A673 (cell line): ENCODE measurements around the gene NOSTRIN. TPM values are rescaled to one million over a fixed set of nuclear protein-coding genes. Genes with fewer than 3 reads are reported as not detected.

Source experiments
- BruUV-seq: library from RNA; stranded (reverse); fragments of 400-500 nt; replicated peaks from 2 replicates; lab custom pipeline; 2021; lab: Mats Ljungman, UMichigan
- CTCF ChIA-PET: fragments of 300-600 bp; sonication (Branson Sonifier 250); formaldehyde crosslinking; loops from one replicate; lab custom pipeline; 2022; ENCODE audit warnings: antibody characterized with exemption; lab: Charles Lee
- POLR2A ChIA-PET: fragments of 300-600 bp; sonication (Branson Sonifier 250); formaldehyde crosslinking; loops from one replicate; lab custom pipeline; 2022; ENCODE audit warnings: antibody characterized with exemption; ENCODE audit not compliant: low non-redundant PET; lab: Charles Lee
- DNase-seq: peaks from one replicate; pipeline ENCODE4 v3.0.0-alpha.2; 2015; ENCODE audit warnings: low spot score
- H3K27ac ChIP-seq: fragments of 200-600 bp; sonication (generic); 2 replicates; pipeline ENCODE4 v1.5.1; 2016; ENCODE audit warnings: mixed run types, low read depth, mild to moderate bottlenecking, mixed read lengths, antibody characterized with exemption, low read length; ENCODE audit not compliant: poor library complexity, severe bottlenecking
- H3K27me3 ChIP-seq: fragments of 200-600 bp; sonication (generic); replicated peaks from 2 replicates; pipeline ENCODE4 v1.6.1; 2017; ENCODE audit warnings: mixed run types, low read depth, mild to moderate bottlenecking, mixed read lengths, antibody characterized with exemption, low read length; ENCODE audit not compliant: insufficient read depth, poor library complexity
- H3K36me3 ChIP-seq: fragments of 200-600 bp; sonication (generic); 2 replicates; pipeline ENCODE4 v1.6.1; 2016; ENCODE audit warnings: mixed run types, mild to moderate bottlenecking, mixed read lengths, antibody characterized with exemption, low read length; ENCODE audit not compliant: insufficient read depth, poor library complexity, severe bottlenecking
- H3K4me1 ChIP-seq: fragments of 200-600 bp; sonication (generic); 2 replicates; pipeline ENCODE4 v1.6.1; 2017; ENCODE audit warnings: mixed run types, mild to moderate bottlenecking, mixed read lengths, antibody characterized with exemption, low read length; ENCODE audit not compliant: insufficient read depth, poor library complexity, severe bottlenecking
- H3K4me3 ChIP-seq: fragments of 200-600 bp; sonication (generic); 2 replicates; pipeline ENCODE4 v1.5.1; 2016; ENCODE audit warnings: low read depth, mixed run types, mild to moderate bottlenecking, mixed read lengths, low read length; ENCODE audit not compliant: poor library complexity, severe bottlenecking
- H3K9me3 ChIP-seq: fragments of 200-600 bp; sonication (generic); 2 replicates; pipeline ENCODE4 v1.6.1; 2016; ENCODE audit warnings: mixed run types, low read depth, mild to moderate bottlenecking, mixed read lengths, antibody characterized with exemption, low read length; ENCODE audit not compliant: poor library complexity, severe bottlenecking
- EZH2 ChIP-seq: fragments of 200-600 bp; sonication (generic); IDR thresholded peaks from 2 replicates; pipeline ENCODE4 v1.6.1; 2017; ENCODE audit warnings: borderline replicate concordance, low read depth, mild to moderate bottlenecking, mixed read lengths, antibody characterized with exemption, low read length; ENCODE audit not compliant: poor library complexity, severe bottlenecking
- intact Hi-C: fragments of 100-400 bp; cut with micrococcal nuclease; formaldehyde crosslinking; loops from one replicate; pipeline ENCODE4 v1.10.0; 2022; ENCODE audit not compliant: unreplicated experiment
- total RNA-seq: library from RNA; stranded (reverse); gene quantifications from 2 replicates; pipeline ENCODE4 v1.2.3, GENCODE V29; 2021
- TF ChIP-seq, protein P1 (sequence below): fragments of 300-800, 200-600 bp; sonication (generic); conservative IDR thresholded peaks from 2 replicates; pipeline ENCODE4 v1.5.1; 2017; ENCODE audit warnings: low read depth, mild to moderate bottlenecking, antibody characterized with exemption, low read length, moderate library complexity, mixed read lengths

NOSTRIN gene
- total RNA-seq, 1 experiment from 2014 or later: not detected

GRCh38 chr2:168912466-168912865 is 110.0 kb downstream of the NOSTRIN start:
- H3K4me3 ChIP-seq: no peak overlapping the region
- H3K36me3 ChIP-seq: no peaks in the 10 kb centered on the region
- H3K27me3 ChIP-seq: peaks cover 4% of the 10 kb centered on the region
- POLR2A ChIA-PET: no interaction called here
- CTCF ChIA-PET: interaction anchor here (0.6 kb wide), 1 partner anchor 159 kb away, joined by 4 read pairs; no protein-coding TSS in a partner anchor
- no peak for TF ChIP-seq EZH2
- TF ChIP-seq, protein P1, sequence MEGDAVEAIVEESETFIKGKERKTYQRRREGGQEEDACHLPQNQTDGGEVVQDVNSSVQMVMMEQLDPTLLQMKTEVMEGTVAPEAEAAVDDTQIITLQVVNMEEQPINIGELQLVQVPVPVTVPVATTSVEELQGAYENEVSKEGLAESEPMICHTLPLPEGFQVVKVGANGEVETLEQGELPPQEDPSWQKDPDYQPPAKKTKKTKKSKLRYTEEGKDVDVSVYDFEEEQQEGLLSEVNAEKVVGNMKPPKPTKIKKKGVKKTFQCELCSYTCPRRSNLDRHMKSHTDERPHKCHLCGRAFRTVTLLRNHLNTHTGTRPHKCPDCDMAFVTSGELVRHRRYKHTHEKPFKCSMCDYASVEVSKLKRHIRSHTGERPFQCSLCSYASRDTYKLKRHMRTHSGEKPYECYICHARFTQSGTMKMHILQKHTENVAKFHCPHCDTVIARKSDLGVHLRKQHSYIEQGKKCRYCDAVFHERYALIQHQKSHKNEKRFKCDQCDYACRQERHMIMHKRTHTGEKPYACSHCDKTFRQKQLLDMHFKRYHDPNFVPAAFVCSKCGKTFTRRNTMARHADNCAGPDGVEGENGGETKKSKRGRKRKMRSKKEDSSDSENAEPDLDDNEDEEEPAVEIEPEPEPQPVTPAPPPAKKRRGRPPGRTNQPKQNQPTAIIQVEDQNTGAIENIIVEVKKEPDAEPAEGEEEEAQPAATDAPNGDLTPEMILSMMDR: no peak
- no TSS peak for BruUV-seq
- no peak for DNase-seq
- intact Hi-C loops: no loop called here
- H3K4me1 ChIP-seq: no peaks in the 10 kb centered on the region
- no peak overlapping the region for H3K27ac ChIP-seq
- no peaks in the 10 kb centered on the region for H3K9me3 ChIP-seq

GRCh38 chr2:168912901-168913369 is 110.5 kb downstream of the NOSTRIN start:
- H3K4me3 ChIP-seq: no peak overlapping the region
- TF ChIP-seq, protein P1: no peak
- no peak for TF ChIP-seq EZH2
- H3K27ac ChIP-seq: no peak overlapping the region
- no peaks in the 10 kb centered on the region for H3K9me3 ChIP-seq
- CTCF ChIA-PET: interaction anchor here (0.6 kb wide), 1 partner anchor 159 kb away, joined by 4 read pairs; no protein-coding TSS in a partner anchor
- intact Hi-C loops: no loop called here
- H3K27me3 ChIP-seq: peaks cover 6% of the 10 kb centered on the region
- H3K4me1 ChIP-seq: no peaks in the 10 kb centered on the region
- no TSS peak for BruUV-seq
- POLR2A ChIA-PET: no interaction called here
- H3K36me3 ChIP-seq: no peaks in the 10 kb centered on the region
- peak; percentile 25 for DNase-seq

DNA sequence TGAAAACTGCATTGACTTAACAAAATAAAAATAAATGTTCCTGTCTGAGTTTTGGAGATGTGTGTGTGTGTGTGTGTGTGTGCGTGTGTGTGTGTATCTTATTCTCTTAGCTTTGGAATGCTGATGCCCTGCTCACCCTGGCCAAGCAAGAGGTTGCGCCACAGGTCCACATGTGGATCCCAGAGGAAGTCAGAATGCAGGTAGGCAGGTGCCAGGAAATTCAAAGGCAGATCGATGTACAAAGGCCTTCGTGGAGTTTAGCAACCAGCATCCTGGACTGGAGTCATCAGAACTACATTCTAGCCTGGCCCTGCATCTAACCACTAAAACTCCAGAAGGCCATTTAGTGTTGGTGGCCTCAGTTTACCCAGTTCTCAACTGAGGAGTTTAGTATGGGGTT is 111.1 kb downstream of the NOSTRIN start:
- H3K4me1 ChIP-seq: no peaks in the 10 kb centered on the region
- H3K4me3 ChIP-seq: no peak overlapping the region
- no peak overlapping the region for H3K27ac ChIP-seq
- no peaks in the 10 kb centered on the region for H3K9me3 ChIP-seq
- intact Hi-C loops: no loop called here
- POLR2A ChIA-PET: no interaction called here
- BruUV-seq: no TSS peak
- TF ChIP-seq, protein P1: no peak
- TF ChIP-seq EZH2: no peak
- H3K27me3 ChIP-seq: peaks cover 6% of the 10 kb centered on the region
- no peaks in the 10 kb centered on the region for H3K36me3 ChIP-seq
- DNase-seq: no peak
- CTCF ChIA-PET: no interaction called here

Other genes with a start within 250 kb of the NOSTRIN start
- 56.3 and 64.3 TPM in 2 replicates for gene SPC25, start 87.8 kb downstream of the NOSTRIN start, total RNA-seq
- gene G6PC2, start 98.7 kb downstream of the NOSTRIN start, total RNA-seq: not detected in 2 replicates
- gene ABCB11, start 228.7 kb downstream of the NOSTRIN start, total RNA-seq: 0.07 TPM in 1 of 2 replicates, not detected in the other